Measurements from ENCODE around the gene HEATR3.

Gene HEATR3

DNA sequence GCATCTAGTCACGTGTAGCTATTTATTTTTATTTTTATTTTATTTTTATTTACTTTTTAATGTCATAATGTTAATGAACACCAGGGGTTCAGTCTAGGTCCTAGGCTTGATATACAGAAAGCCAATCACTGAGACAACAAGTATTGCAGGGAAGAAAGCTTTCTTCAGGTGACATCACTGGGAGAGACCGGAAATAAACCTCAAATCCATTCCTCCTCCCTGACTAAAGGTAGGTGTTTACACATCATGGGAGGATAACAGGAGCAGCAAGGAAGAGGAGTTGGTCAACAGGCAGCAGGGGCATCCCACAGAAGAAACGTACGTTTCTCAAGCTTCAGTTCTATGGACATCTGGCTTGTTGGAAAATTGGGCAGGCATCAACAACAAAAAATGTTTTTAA, 9.5 kb upstream of the HEATR3 start:
- no peak for DNase-seq (ENCODE audit: low read depth in 3 of 3)

DNA sequence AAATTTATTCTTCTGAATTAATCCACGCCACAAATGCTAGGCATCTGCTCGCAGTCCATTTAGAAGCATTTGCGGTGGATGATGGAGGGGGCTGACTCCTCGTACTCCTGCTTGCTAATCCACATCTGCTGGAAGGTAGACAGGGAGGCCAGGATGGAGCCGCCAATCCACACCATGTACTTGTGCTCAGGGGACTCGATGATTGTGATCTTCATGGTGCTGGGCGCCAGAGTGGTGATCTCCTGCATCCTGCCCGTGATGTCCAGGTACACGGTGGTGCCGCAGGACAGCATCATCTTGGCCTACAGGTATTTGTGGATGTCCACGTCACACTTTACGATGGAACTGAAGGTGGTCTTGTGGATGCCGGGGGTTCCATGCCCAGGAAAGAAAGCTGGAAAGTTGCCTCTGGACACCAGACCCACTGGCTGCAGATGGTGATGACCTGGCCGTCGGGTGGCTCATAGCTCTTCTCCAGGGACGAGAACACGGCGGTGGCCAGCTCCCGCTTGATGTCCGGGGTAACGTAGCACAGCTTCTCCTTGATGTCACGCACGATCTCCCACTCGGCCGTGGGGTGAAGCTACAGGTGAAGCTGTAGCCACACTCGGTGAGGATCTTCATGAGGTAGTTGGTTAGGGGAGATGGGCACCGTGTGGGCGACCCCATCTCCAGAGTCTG, 7.5 kb upstream of the HEATR3 start:
- no peak for DNase-seq (ENCODE audit: low read depth in 3 of 3)

DNA sequence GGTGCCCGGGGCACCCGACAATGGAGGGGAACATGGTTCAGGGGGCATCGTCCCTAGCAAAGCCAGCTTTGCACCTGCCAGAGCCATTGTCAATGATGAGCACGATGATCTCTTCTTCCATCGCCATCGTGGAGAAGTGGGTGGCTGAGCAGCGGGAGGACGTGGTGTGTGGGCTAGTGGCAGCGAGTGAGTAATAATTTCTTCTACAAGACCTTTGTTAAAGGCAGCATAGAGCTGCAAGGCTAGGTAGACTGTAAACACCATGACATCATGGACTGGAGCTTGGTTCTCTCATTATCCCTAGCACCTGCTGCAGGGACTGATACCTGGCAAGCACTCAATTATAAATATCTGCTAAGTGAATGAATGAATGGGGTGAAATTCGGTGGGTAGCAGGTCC, 6.7 kb upstream of the HEATR3 start:
- no peak for DNase-seq (ENCODE audit: low read depth in 3 of 3)

DNA sequence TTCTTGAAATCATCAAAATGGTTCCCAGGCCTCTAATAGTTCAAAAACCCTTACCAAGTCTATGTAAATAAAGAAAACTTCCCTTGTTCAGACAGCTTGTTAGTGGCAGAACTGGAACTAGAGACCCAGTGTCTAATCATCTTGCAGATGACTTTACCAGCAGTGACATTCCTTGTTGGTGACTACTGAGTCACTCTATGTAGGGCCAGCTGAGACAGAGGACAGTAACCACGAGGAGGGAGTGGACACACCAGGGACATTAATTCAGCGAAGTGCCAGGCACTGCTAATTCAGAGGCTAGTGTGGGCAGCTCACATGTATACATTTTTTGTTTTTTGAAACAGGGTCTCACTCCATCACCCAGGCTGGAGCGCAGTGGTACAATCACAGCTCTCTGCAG, 6.1 kb upstream of the HEATR3 start:
- no peak for DNase-seq (ENCODE audit: low read depth in 3 of 3)

DNA sequence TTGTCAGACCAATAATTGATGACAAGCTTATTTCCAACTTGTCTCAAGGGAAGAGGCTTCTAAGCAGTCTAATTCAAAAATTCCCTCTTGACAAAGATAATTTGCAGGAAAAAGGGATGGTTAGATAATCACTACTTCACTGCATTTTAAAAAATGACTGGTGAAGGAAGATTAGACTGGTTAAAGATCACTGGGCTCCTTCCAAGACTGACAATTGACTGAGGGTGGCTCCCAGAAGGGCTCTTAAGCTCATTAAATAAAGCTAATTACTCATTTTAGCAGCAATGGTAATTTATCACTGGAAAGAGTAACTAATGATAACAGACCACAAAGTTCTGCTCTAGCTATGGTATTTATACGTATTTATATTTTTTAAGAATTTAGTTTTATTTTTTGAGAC, 4.4 kb upstream of the HEATR3 start:
- no peak for DNase-seq (ENCODE audit: low read depth in 3 of 3)

DNA sequence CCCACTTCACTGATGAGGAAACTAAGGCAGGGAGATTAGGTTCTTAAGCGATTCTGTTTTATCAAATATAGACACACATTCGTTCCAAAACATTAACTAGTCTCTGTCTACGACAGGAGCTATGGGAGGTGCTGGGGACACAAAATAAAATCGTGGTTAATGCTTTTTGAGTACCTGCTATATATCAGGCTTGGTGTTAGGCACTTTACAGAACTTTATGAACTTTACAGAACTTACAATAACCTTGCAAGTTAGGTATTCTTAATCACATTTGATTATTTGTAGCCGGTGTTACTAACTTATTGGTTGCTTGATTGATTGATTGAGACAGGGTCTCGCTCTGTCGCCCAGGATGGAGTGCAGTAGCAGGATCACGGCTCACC, 538 bp upstream of the HEATR3 start:
- DNase-seq (ENCODE audit: low read depth in 3 of 3) = no peak

DNA sequence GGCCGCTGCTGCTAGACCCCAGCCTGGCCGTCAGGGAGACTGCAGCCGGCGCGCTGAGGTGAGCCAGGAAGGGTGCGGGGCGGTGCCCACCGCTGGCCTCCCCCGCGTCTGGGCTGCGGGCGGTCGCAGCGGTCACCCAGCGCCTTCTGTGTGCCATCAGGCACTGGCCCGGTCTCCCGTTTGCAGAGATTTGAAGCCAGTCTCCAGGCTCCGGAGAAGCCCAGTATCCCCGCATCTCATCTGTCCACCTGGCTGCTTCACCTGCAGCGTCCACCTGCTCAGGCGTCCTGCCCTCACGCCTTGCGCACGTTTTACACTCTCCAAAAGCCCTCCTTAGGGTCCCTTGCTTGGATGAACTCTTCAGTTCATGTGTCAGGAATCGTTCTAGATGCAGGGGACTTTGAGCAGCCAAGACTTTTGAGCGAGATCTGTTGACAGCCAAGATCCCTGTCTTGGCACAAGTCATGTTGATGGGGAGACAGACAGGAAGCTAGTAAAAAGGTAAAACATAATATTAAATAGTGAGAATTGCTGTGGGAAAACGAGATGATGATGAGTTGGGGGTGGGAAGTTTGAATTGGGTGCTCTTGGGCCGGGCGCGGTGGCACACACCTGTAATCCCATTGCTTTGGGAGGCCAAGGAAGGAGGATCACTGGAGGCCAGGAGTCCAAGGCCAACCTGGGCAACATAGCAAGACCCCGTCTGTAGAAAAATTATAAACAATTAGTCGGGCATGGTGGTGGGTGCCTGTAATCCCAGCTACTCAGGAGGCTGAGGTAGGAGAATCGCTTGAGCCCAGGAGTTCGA, 916 bp downstream of the HEATR3 start:
- DNase-seq (ENCODE audit: low read depth in 3 of 3) = no peak

DNA sequence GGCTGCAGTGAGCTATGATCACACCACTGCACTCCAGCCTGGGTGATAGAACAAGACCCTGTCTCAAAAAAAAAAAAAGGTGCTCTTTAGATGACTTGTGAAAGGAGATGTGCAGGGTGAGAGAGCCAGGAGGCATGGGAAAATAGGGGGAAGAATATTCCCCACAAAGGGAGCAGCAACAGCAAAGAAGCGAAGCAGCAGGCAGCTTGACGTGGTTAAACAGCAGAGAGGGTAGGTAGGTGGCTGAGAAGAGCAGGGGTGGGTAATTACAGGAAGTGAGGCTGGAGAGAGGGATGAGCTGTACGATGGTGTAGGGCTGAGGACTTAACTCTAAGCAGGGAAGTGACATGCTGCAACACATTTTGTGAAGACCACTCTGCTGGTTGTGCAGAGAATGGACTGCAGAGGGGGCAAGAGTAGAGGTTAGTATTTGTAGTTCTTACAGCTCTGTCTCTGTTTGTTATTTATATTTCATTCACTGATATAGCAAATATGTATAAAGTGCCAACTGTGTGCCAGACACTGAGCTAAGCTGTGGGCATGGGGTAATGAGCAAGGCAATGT, 1.6 kb downstream of the HEATR3 start:
- DNase-seq (ENCODE audit: low read depth in 3 of 3) = no peak

DNA sequence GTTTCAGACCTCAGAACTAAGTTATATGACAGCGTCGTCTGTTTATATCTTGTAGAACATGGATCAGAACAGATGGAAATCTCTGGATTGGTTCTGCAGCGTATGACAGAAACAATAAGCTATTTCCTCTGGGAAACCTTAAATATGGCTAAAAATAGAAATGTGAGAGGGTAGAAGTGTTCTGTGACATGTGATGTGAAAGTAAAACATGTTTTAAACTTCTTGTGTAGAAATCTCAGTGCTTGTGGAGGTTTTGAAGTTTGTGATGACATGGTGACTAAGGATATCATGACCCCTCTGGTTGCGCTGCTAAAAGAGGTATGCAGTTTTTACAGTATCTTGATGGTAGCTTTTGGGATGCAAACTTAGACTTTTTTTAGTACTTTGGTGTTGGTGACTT, 2.8 kb downstream of the HEATR3 start:
- DNase-seq (ENCODE audit: low read depth in 3 of 3) = no peak

DNA sequence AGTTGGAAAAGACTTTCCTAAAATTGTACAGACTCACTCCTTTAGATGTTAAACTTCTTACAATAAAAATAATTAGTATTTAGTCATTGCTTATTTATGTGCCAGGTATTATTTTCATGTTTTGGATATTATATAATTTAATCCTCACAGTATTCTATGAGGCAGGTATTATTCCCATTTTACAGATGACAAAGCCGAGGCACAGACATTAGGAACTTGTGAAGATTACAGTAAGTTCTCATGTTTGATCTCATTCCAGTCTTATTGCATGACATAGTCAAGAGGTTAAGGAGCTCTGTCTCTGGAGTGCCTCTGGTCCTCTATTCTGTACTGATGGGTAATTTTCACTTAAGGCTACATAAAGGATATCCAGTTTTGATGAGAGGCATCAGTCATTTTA, 3.3 kb downstream of the HEATR3 start:
- DNase-seq (ENCODE audit: low read depth in 3 of 3) = no peak

DNA sequence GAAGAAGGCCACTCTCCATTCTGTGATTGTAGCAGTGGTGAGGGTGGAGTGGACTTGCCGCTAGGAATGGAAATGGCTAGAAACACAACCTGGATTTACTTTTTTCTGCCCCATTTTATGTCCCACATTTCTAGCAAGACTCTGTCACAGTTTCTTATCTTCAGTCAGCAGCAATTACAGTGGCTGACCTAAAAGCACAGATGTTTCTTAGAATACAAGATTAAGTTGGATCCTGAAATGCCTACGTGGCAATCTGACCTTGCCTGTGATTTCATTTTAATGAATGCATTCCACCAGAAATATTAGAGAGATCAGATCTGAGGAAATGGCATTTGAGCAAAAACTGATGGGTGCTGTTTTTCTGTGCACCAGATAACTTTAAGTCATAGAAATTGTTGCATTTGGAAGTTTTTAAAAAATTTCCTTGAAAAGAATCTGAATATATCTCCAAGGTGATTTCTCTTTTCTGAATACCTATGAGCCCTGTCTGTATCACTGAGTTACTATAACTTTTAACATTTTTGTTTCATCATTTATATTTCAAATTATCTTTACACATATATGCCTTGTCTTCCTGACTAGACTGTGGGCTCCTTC, 5.4 kb downstream of the HEATR3 start:
- no peak for DNase-seq (ENCODE audit: low read depth in 3 of 3)

DNA sequence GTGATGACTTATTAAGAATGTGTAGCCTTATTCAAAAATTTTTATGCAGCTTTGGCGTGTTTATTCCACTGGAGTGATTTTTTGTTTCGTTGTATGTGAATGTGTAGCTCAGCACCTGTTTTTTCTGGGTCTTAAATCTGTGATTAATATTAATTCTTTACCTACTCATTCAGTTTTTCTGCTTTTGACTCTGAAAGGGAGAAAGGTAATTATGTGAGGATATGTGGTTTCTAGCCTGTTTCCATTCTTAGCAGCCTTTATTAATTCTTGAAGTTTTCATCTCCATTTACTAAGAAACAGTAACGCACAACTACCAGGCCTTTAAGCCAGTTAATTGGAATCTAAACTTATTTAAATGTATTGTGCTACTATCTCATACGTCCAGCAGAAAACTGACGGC, 7.0 kb downstream of the HEATR3 start:
- DNase-seq (ENCODE audit: low read depth in 3 of 3) = no peak

DNA sequence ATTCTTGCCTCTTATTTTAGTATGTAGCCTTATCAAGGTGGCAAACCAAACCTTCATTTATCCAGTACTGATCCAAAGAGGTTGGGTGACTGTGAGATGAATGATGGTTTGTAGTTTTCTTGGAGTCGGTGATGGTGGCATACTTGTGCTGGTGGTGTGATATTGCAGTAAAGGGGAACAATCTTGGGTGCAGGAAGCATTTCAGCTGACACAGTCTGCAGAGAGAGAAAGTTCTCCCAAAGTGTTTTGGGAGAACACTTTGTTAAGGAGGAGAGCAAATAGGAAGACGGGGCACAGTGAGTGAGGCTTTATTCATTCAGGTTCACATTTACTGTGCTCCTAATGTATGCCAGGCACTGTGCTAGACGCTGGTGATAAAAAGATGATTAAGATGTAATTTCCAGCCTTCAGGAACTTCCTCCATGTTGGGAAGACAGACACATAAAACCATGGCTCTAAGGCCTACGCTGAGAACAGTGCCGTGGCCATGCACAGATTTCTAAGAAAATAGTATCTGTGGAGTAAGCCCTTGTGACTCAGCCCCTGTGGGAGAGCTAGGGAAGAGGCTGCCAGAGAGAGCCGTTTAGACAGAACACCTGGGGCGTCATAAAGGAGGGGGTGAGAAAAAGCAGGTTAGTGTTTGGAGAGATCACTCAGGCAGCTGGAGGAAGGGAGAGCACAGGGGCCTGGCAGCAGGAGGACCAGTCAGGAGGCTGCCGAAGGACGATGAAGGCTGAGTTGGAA, 13.8 kb downstream of the HEATR3 start:
- DNase-seq (ENCODE audit: low read depth in 3 of 3) = no peak

DNA sequence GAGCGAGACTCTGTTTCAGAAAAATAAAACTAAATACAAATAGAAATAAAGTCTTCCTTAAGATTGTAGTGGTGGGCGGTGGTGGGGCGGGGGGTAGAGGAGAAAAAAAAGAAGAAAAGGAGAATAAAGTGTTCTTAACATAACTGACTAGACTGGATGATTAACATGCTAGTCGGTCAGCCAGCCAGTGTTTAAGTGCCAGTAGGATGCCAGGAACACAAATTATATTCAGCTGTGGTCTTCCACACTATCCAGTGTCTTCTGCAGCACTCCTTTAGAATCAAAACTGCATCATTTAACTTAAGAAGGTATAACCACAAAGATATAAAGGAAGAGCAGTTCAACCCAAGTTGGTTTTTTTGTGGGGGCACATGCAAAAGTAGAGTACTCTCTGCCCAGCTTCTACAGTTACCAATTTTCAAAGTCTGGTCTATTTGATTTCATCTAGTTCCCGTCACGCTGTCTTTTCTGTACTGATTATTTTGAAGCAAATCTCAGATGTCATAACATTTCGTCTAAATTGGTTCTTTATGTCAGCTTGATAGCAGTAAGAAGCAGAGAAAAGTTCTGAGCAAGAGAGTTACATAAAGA, 15.8 kb downstream of the HEATR3 start:
- DNase-seq (ENCODE audit: low read depth in 3 of 3) = no peak

DNA sequence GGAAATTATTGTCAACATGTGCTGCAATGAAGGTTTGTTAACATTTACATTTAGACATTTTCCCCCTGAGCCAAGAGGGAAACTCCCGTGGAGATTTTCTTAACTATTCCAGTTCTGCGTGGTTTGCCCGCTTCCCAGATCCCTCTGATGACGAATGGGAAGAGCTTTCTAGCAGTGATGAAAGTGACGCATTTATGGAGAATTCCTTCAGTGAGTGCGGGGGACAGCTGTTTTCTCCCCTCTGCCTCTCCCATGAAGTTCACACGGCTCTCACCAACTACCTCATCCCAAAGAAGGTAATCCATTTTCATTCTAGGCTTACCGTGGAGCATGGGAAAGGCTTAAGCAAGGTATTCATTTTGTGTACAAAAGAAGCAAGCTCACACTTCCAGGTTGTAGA, 18.2 kb downstream of the HEATR3 start:
- no peak for DNase-seq (ENCODE audit: low read depth in 3 of 3)

DNA sequence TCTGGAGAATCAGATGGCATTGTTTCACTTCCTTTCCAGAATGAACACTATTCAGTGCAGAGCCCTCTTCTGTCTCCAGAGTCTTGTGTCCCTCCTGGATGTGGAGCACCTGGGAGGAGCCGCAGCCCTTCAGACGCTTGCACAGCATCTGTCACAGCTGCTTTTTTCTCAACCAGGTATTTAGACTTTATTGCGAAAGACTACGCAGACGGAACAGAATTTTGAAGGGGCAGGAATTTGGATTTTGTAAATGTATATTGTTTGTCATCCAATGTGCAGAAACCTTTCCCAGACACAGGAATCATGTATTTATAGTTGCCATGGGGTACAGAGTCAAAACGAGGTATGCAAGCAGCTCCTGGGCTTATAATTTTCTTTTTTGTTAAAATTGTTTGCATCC, 20.4 kb downstream of the HEATR3 start:
- no peak for DNase-seq (ENCODE audit: low read depth in 3 of 3)

DNA sequence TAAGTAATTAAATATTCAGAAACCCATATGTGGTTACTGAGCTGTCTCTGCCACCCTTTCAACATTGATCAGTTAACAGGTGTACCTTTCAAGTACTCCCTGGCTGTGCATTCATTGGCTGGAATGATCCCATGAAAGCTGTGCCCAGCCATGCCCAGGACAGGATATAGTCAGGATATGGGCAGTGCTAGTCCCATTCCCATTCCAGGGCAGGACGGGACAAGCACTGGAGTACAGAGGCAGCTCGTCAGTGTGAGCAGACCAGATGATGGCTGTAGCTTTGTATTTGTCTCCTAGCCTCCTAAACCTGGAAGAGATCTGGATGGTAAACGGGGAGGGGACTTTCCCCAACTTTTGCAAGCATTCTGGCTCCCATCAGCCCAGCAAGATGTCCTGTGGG, 22.5 kb downstream of the HEATR3 start:
- DNase-seq (ENCODE audit: low read depth in 3 of 3) = no peak

DNA sequence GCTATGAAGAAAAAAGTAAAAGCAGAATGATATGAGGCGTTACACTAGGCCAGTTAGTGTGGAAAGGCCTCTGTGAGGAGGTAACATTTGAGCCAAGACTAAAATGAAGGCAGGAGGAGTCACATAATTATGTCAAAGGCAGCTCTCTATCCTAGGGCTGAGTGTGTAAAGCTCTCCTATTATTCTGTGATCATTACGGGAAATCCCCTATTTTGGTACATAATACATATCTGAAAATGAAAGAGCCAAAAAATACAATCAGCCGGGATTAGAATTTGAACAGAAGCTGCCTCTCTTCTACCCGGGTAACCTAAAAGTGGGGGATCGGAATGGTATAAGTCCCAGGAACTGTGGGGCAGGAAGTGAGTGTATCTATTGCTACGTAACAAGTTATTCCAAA, 27.1 kb downstream of the HEATR3 start:
- no peak for DNase-seq (ENCODE audit: low read depth in 3 of 3)

DNA sequence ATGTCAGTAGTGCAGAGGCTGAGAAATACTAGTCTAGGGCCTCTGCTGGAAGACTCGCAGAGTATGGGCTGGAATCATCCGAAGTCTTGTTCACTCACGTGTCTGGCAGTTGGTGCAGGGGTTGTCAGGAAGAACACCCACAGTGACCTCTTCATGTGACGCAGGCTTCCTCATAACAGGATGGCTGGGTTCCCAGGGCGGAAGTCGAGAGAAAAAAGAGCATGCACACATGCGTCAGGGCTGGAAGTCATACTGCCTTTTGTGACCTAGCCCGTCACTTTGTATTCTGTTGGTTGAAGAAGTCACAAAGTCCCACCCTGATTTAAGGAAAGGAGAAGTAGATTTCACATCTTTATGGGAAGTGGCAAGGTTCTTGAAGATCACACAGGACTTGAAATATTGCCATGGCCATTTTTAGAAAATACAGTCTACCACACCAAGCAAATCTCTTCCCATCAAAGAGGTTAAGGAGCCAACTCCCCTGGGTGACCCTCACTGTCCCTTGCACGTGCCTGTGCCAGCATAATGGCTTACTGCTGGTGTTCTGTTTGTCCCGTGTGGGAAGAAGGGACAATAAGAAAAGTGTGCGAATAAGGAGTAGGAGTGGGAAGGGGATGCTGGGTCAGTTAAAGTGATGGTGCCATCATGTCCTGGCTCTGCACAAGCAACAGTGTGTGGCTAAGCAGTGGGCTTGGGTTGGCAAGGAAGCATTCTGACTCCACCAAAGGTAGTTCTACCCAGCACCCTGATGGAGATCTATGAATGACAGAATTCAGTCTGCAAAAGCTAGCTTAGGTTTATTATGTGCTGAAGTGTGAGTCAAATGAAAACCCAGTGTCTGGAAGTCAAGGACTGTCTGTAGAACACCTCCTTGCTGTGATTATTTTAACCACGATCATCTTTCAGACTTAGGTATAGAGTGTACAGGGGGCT, 28.1 kb downstream of the HEATR3 start:
- no peak for DNase-seq (ENCODE audit: low read depth in 3 of 3)

DNA sequence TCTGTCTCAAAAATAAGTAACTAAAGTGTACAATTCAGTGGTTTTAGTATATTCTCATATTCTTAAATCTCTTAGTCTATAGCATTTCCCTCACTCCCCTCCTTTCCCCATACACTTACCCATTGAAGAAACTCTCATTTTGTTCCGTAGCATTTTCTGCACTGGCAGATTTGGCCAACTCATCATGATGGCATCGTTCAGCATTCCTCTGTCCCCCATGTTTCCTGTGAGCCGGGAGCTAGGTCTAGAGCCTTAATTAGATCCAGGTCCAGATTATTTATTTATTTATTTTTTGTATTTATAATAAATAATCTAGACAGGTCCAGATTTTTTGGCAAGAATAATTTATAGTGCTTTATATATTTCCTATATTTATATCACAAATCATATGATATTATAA, 31.0 kb downstream of the HEATR3 start:
- DNase-seq (ENCODE audit: low read depth in 3 of 3) = no peak

Measured in stimulated activated CD4-positive, alpha-beta T cell treated with anti-CD3 and anti-CD28 coated beads, TNF-alpha, amount 100 ng/mL, for 24 hours (primary cell).